NCI-H460 (cell line): ENCODE measurements around the gene MDH1. TPM values are rescaled to one million over a fixed set of nuclear protein-coding genes. Genes with fewer than 3 reads are reported as not detected.

Experiments
- DNase-seq: peaks from one replicate; pipeline ENCODE4 v3.0.0-alpha.2; 2016; ENCODE audit warnings: low read depth; ENCODE audit errors: extremely low read depth
- total RNA-seq: library from RNA; depleted of rRNA; stranded (reverse); fragments of >200 nt; shearing (Covaris generic); gene quantifications from 2 replicates; pipeline ENCODE4 v1.2.3, GENCODE V29; 2014; rRNA removed

MDH1 gene
- total RNA-seq, 1 experiment from 2014 or later: 206 TPM

- no peak for DNase-seq
These were observed 39.7 kb downstream of the MDH1 start for GRCh38 chr2:63628403-63628942.

DNA sequence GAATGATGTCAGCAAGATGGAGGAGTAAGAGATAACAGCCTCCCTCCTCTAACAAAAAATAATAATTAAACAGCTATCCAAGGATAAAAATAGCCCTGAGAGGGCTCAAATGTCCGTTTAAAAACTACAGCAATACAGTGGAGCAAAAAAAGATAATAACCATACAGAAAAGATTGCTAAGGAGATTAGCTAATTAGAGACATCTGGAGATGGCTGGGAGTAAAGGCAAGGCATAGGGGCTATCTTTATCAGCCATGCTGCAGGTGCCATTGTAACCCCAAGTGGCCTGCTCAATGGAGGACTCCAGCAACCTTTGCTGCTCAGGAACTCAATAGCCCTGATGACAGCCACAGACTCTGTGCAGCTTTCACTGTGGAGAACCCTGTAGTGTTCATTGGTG lies 42.7 kb downstream of the MDH1 start:
- DNase-seq: no peak

- no peak for DNase-seq
These were observed 43.6 kb downstream of the MDH1 start for GRCh38 chr2:63632382-63632781.

- DNase-seq: no peak
These were observed 50.6 kb downstream of the MDH1 start for GRCh38 chr2:63639344-63639743.

GRCh38 chr2:63642946-63643345 lies 54.2 kb downstream of the MDH1 start:
- DNase-seq: no peak

DNA sequence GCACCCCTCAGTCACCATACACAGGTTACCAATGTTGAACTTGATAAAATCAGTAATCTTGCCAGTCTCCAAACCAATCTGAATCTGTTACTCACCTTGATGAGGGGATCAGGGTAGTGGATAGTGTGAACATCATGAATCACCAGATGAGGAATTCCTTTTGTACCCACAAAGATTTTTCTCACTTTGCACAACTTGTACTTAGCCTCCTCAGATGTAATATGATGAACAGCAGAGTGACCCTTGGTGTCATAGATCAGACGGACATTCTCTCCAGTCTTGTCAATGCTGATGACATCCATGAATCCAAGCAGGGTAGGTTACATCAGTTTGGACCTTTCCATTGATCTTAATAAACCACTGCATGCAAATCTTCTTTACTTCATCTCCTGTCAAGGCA lies 54.7 kb downstream of the MDH1 start:
- DNase-seq: no peak

DNA sequence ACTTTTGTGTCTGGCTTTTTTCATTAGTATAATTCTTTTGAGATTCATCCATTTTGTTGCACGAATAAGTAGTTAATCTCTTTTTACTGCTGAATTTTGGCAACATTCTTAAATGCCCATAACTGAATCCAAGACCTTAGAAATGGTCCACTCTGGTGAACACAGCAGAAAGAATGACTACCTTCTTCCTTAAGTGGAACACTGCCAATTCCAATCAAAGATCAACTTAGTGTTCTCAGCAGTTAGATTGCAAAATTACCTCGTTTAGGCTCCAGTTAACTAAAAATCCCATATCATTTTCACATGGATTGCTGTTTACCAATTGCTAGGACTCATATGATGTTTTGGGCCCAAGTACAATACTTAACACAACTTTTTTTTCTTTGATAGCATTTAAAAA lies 59.9 kb downstream of the MDH1 start:
- DNase-seq: no peak

- DNase-seq: no peak
These were observed 61.1 kb downstream of the MDH1 start for GRCh38 chr2:63649829-63650228.

- DNase-seq: no peak
These were observed 62.0 kb downstream of the MDH1 start for GRCh38 chr2:63650756-63651155.

DNA sequence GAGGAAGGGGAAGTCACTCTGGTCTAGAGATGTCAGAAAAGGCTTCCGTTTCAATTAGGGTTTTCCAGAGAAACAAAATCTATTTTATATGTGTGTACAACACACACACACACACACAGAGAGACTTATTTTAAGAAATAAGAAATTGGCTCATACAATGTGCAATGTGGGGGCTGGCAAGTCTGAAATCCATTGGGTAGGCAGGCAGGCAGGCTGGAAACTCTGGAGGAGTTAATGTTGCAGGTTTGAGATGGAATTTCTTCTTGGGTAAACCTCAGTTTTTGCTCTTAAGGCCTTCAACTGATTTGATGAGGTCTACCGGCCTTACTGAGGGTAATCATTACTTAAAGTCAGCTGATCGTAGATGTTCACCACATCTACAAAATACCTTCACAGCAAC lies 62.6 kb downstream of the MDH1 start:
- no peak for DNase-seq

DNA sequence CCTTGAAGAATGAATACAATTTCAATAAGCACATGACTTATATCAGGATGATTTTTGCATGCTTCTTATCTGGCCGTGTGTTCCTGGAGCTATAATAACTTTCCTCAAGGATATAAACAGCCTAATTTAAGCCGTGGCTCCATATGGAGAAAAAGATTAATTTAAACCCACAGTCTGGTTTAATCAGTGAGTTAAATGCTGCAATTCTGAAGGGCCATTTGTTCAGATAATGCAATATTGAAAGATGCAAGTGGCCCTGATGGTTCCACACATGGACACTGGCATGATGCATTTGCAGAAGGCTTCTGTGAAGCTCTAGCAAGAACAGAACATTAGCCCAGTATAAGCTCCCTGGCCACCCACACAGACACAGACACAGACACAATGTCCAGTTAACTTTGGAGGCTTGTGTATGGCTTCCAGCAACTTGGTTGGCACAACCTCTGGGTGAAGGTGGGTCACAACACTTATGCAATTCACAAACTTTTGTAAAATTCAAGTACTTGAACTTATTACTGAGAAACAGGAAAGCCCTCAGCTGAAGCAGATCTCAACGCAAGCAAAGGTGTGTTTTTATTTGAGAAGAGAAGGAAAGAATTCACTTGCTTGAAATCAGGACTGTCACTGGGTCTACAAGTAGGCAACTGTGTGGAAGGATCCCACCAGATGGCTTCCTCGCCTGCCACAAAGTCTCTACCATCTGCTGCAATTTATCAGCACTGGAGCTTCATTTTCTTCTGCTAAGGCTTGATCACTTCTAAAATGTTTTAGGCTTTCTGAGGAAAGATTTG lies 63.3 kb downstream of the MDH1 start:
- DNase-seq: no peak

- DNase-seq: no peak
These were observed 63.9 kb downstream of the MDH1 start for GRCh38 chr2:63652652-63652985.

DNA sequence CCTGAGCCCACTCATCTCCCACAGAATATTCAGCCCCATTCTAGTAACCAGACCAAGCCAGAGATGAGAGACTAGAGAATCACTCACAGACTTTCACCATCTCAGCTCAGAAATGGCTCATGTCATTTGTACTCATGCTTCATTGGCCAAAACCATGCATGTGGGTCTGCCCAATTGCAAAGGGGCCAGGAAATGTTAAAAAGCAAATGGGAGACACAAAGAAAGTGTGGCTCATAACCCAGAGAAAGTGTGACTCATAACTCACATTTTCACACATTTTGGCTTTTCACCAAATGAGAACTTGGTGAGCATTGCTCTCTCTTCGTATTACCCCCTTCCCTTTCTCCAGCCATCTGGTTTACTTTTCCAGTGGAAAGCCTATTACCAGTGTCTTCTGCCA lies 66.2 kb downstream of the MDH1 start:
- DNase-seq: no peak

Other genes with a start within 250 kb of the MDH1 start
- 3.3 and 7.9 TPM in 2 replicates for gene WDPCP, start 486 bp upstream of the MDH1 start, total RNA-seq